ENCODE measurements around the gene KIAA1191.
"Not testable (repeated sequence)": the region's sequence is repeated elsewhere in the genome, so short reads cannot be mapped to it uniquely, and the experiment has no call there.

KIAA1191 gene

DNA sequence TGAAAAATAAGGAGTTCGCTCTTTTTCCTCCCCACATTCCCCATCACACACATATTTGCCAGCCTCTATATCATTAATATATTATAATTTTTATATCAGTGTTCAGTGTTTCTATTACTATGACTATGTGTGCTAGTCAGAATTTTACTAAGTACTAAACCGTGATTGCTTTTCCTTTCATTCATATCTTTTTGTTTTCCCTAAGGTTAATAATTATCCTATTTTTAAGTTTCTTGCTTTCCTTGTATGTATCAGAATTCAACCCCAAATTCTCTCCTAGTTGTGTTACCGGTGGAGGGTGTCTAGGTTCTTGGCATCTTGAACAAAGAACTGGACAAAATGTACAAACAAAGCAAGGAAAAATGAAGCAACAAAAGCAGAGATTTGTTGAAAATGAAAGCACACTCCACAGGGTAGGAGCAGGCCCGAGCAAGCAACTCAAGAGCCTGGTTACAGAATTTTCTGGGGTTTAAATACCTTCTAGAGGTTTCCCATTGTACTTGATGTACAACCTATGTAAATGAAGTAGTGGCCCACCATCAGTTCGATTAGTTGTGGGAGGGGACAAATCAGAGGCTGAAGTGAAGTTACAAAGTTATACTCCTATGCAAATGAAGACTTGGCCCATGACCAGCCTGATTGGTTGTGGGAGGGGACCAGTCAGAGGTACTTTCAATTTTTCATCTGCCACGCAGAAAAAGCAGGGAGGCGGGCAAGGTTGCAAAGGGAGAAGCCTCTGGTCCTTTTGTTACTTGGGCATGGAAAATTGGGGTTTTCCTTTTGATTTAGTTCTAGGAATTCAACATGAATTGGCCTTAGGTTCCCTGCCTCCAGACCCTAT lies 43.8 kb downstream of the KIAA1191 start:
- no peak for DNase-seq (ENCODE audit: low read depth in 1 of 2, low spot score in 1 of 2)

DNA sequence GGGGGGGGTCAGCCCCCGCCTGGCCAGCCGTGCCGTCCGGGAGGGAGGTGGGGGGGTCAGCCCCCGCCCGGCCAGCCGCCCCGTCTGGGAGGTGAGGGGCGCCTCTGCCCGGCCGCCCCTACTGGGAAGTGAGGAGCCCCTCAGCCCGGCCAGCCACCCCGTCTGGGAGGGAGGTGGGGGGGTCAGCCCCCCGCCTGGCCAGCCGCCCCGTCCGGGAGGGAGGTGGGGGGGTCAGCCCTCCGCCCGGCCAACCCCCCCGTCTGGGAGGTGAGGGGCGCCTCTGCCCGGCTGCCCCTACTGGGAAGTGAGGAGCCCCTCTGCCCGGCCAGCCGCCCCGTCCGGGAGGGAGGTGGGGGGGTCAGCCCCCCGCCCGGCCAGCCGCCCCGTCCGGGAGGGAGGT lies 56.2 kb downstream of the KIAA1191 start:
- not testable (repeated sequence) for DNase-seq (ENCODE audit: low read depth in 1 of 2, low spot score in 1 of 2)

Data from activated T-helper 1 cell treated with anti-CD3 and anti-CD28 coated beads, Interleukin-2, amount 50 U/mL, for 16 hours (primary cell).